Measurements from ENCODE around the gene DCPS.
A peak's percentile ranks its signal among the peaks of the same experiment; 100 is the strongest.

Gene DCPS

GRCh38 chr11:126355926-126356897 lies 52.4 kb downstream of the DCPS start:
- Histone ChIP-seq H3K27ac (peak overlapping the region; percentile 21), H3K4me3 (peak overlapping the region; percentile 98), H3K36me3 (ENCODE audit: insufficient read depth, low read length) (peaks cover 11% of the 10 kb centered on the region), H3K9ac (ENCODE audit: insufficient read length) (peak overlapping the region; percentile 72), H3K9me3 (ENCODE audit: low read depth, low read length) (no peaks in the 10 kb centered on the region)
- TF ChIP-seq FOXP2 (optimal IDR thresholded peaks at IDR 0.05; ENCODE audit: control extremely low read depth, extremely low read length, insufficient read depth) (no peak), EZH2 (IDR thresholded peaks at IDR 0.05) (no peak), POLR2AphosphoS5 (IDR thresholded peaks at IDR 0.05; ENCODE audit: borderline replicate concordance, low read depth, low read length) (no peak)
- DNase-seq (ENCODE audit: low read depth, low spot score): no peak

GRCh38 chr11:126357055-126357962 lies 53.4 kb downstream of the DCPS start:
- Histone ChIP-seq H3K9ac (ENCODE audit: insufficient read length) (peak overlapping the region; percentile 72), H3K9me3 (ENCODE audit: low read depth, low read length) (no peaks in the 10 kb centered on the region), H3K4me3 (peak overlapping the region; percentile 98), H3K27ac (peak overlapping the region; percentile 31), H3K36me3 (ENCODE audit: insufficient read depth, low read length) (peaks cover 6% of the 10 kb centered on the region; the same call in 1 of the 2 replicates)
- DNase-seq (ENCODE audit: low read depth, low spot score): no peak
- no peak for TF ChIP-seq FOXP2 (optimal IDR thresholded peaks at IDR 0.05; ENCODE audit: control extremely low read depth, extremely low read length, insufficient read depth)

- Histone ChIP-seq H3K27ac (no peak overlapping the region; the same call in 1 of the 2 replicates), H3K4me3 (peak overlapping the region; percentile 98), H3K9me3 (ENCODE audit: low read depth, low read length) (no peaks in the 10 kb centered on the region), H3K36me3 (ENCODE audit: insufficient read depth, low read length) (0 out of 2 replicates have a peak, but pooled peaks cover 3% of the 10 kb centered on the region), H3K9ac (ENCODE audit: insufficient read length) (no peak overlapping the region)
- TF ChIP-seq EZH2 (IDR thresholded peaks at IDR 0.05) (no peak), FOXP2 (optimal IDR thresholded peaks at IDR 0.05; ENCODE audit: control extremely low read depth, extremely low read length, insufficient read depth) (no peak), POLR2AphosphoS5 (IDR thresholded peaks at IDR 0.05; ENCODE audit: borderline replicate concordance, low read depth, low read length) (no peak)
- DNase-seq (ENCODE audit: low read depth, low spot score): no peak
Measured at GRCh38 chr11:126357969-126358762, 54.3 kb downstream of the DCPS start.

GRCh38 chr11:126358763-126359160 lies 54.9 kb downstream of the DCPS start:
- Histone ChIP-seq H3K36me3 (ENCODE audit: insufficient read depth, low read length) (0 out of 2 replicates have a peak, but pooled peaks cover 3% of the 10 kb centered on the region), H3K9me3 (ENCODE audit: low read depth, low read length) (no peaks in the 10 kb centered on the region), H3K9ac (ENCODE audit: insufficient read length) (no peak overlapping the region), H3K4me3 (peak overlapping the region; percentile 76), H3K27ac (peak overlapping the region; percentile 80)
- no peak for DNase-seq (ENCODE audit: low read depth, low spot score)
- no peak for TF ChIP-seq FOXP2 (optimal IDR thresholded peaks at IDR 0.05; ENCODE audit: control extremely low read depth, extremely low read length, insufficient read depth)
- no peak for TF ChIP-seq EZH2 (IDR thresholded peaks at IDR 0.05)
- no peak for TF ChIP-seq POLR2AphosphoS5 (IDR thresholded peaks at IDR 0.05; ENCODE audit: borderline replicate concordance, low read depth, low read length)

GRCh38 chr11:126359431-126360048 lies 55.7 kb downstream of the DCPS start:
- peak overlapping the region; percentile 76 for H3K4me3 ChIP-seq
- TF ChIP-seq FOXP2 (optimal IDR thresholded peaks at IDR 0.05; ENCODE audit: control extremely low read depth, extremely low read length, insufficient read depth): peak; percentile 52
- no peak for TF ChIP-seq EZH2 (IDR thresholded peaks at IDR 0.05)
- TF ChIP-seq POLR2AphosphoS5 (IDR thresholded peaks at IDR 0.05; ENCODE audit: borderline replicate concordance, low read depth, low read length): 0 out of 2 replicates have a peak, but pooled peaks have one; percentile 5
- H3K9ac ChIP-seq (ENCODE audit: insufficient read length): peak overlapping the region; percentile 64
- no peaks in the 10 kb centered on the region for H3K9me3 ChIP-seq (ENCODE audit: low read depth, low read length)
- no peak for DNase-seq (ENCODE audit: low read depth, low spot score)
- 0 out of 2 replicates have a peak, but pooled peaks cover 3% of the 10 kb centered on the region for H3K36me3 ChIP-seq (ENCODE audit: insufficient read depth, low read length)
- H3K27ac ChIP-seq: peak overlapping the region; percentile 80

GRCh38 chr11:126360049-126360446 lies 56.2 kb downstream of the DCPS start:
- H3K9ac ChIP-seq (ENCODE audit: insufficient read length): no peak overlapping the region
- H3K9me3 ChIP-seq (ENCODE audit: low read depth, low read length): no peaks in the 10 kb centered on the region
- TF ChIP-seq FOXP2 (optimal IDR thresholded peaks at IDR 0.05; ENCODE audit: control extremely low read depth, extremely low read length, insufficient read depth): no peak
- no peak for TF ChIP-seq EZH2 (IDR thresholded peaks at IDR 0.05)
- no peak for TF ChIP-seq POLR2AphosphoS5 (IDR thresholded peaks at IDR 0.05; ENCODE audit: borderline replicate concordance, low read depth, low read length)
- 0 out of 2 replicates have a peak, but pooled peaks cover 3% of the 10 kb centered on the region for H3K36me3 ChIP-seq (ENCODE audit: insufficient read depth, low read length)
- DNase-seq (ENCODE audit: low read depth, low spot score): no peak
- H3K27ac ChIP-seq: peak overlapping the region; percentile 80; the same call in 1 of the 2 replicates
- peak overlapping the region; percentile 76 for H3K4me3 ChIP-seq

GRCh38 chr11:126361400-126361799 lies 57.5 kb downstream of the DCPS start:
- TF ChIP-seq EZH2 (IDR thresholded peaks at IDR 0.05) (no peak), POLR2AphosphoS5 (IDR thresholded peaks at IDR 0.05; ENCODE audit: borderline replicate concordance, low read depth, low read length) (no peak), FOXP2 (optimal IDR thresholded peaks at IDR 0.05; ENCODE audit: control extremely low read depth, extremely low read length, insufficient read depth) (no peak)
- no peak for DNase-seq (ENCODE audit: low read depth, low spot score)
- Histone ChIP-seq H3K9me3 (ENCODE audit: low read depth, low read length) (no peaks in the 10 kb centered on the region), H3K4me3 (no peak overlapping the region), H3K36me3 (ENCODE audit: insufficient read depth, low read length) (0 out of 2 replicates have a peak, but pooled peaks cover 3% of the 10 kb centered on the region), H3K27ac (0 out of 2 replicates have a peak overlapping the region, but pooled peaks have one; percentile 31), H3K9ac (ENCODE audit: insufficient read length) (no peak overlapping the region)
